ENCODE measurements around the gene CKMT2. TPM values are rescaled to one million over a fixed set of nuclear protein-coding genes. Genes with fewer than 3 reads are reported as not detected.

CKMT2 gene
- total RNA-seq, 1 donor from 2014 or later: 0.81 TPM

GRCh38 chr5:81245871-81246235 lies 12.7 kb downstream of the CKMT2 start:
- no peak overlapping the region for H3K27ac Mint-ChIP-seq (ENCODE audit: unreplicated experiment)
- no peak overlapping the region for H3K4me3 Mint-ChIP-seq (ENCODE audit: unreplicated experiment)
- peaks cover 4% of the 10 kb centered on the region for H3K9me3 Mint-ChIP-seq (ENCODE audit: unreplicated experiment)
- H3K27me3 Mint-ChIP-seq (ENCODE audit: unreplicated experiment): peaks cover 6% of the 10 kb centered on the region
- no peak for DNase-seq
- peaks cover 12% of the 10 kb centered on the region for H3K36me3 Mint-ChIP-seq (ENCODE audit: unreplicated experiment)
- peaks cover 28% of the 10 kb centered on the region for H3K4me1 Mint-ChIP-seq (ENCODE audit: low read depth, unreplicated experiment)
- TF ChIP-seq CTCF (IDR thresholded peaks at IDR 0.05; ENCODE audit: partially characterized antibody, unreplicated experiment): no peak

GRCh38 chr5:81246697-81247096 lies 13.6 kb downstream of the CKMT2 start:
- H3K36me3 Mint-ChIP-seq (ENCODE audit: unreplicated experiment): peaks cover 14% of the 10 kb centered on the region
- DNase-seq: no peak
- H3K4me3 Mint-ChIP-seq (ENCODE audit: unreplicated experiment): no peak overlapping the region
- peaks cover 6% of the 10 kb centered on the region for H3K27me3 Mint-ChIP-seq (ENCODE audit: unreplicated experiment)
- TF ChIP-seq CTCF (IDR thresholded peaks at IDR 0.05; ENCODE audit: partially characterized antibody, unreplicated experiment): no peak
- peaks cover 28% of the 10 kb centered on the region for H3K4me1 Mint-ChIP-seq (ENCODE audit: low read depth, unreplicated experiment)
- H3K27ac Mint-ChIP-seq (ENCODE audit: unreplicated experiment): no peak overlapping the region
- peaks cover 4% of the 10 kb centered on the region for H3K9me3 Mint-ChIP-seq (ENCODE audit: unreplicated experiment)

GRCh38 chr5:81247441-81247972 lies 14.4 kb downstream of the CKMT2 start:
- TF ChIP-seq CTCF (IDR thresholded peaks at IDR 0.05; ENCODE audit: partially characterized antibody, unreplicated experiment): no peak
- DNase-seq: no peak

GRCh38 chr5:81249240-81249639 lies 16.1 kb downstream of the CKMT2 start:
- H3K27ac Mint-ChIP-seq (ENCODE audit: unreplicated experiment): no peak overlapping the region
- no peak for DNase-seq
- H3K9me3 Mint-ChIP-seq (ENCODE audit: unreplicated experiment): peaks cover 4% of the 10 kb centered on the region
- H3K4me1 Mint-ChIP-seq (ENCODE audit: low read depth, unreplicated experiment): peaks cover 23% of the 10 kb centered on the region
- H3K4me3 Mint-ChIP-seq (ENCODE audit: unreplicated experiment): no peak overlapping the region
- H3K27me3 Mint-ChIP-seq (ENCODE audit: unreplicated experiment): peaks cover 7% of the 10 kb centered on the region
- TF ChIP-seq CTCF (IDR thresholded peaks at IDR 0.05; ENCODE audit: partially characterized antibody, unreplicated experiment): no peak
- peaks cover 14% of the 10 kb centered on the region for H3K36me3 Mint-ChIP-seq (ENCODE audit: unreplicated experiment)

More at GRCh38 chr5:81247441-81247972, 14.4 kb downstream of the CKMT2 start:
- Mint-ChIP-seq H3K27me3 (ENCODE audit: unreplicated experiment) (peaks cover 6% of the 10 kb centered on the region), H3K4me3 (ENCODE audit: unreplicated experiment) (no peak overlapping the region), H3K4me1 (ENCODE audit: low read depth, unreplicated experiment) (peaks cover 28% of the 10 kb centered on the region), H3K36me3 (ENCODE audit: unreplicated experiment) (peaks cover 14% of the 10 kb centered on the region), H3K9me3 (ENCODE audit: unreplicated experiment) (peaks cover 4% of the 10 kb centered on the region), H3K27ac (ENCODE audit: unreplicated experiment) (no peak overlapping the region)

GRCh38 chr5:81250004-81250403 lies 16.9 kb downstream of the CKMT2 start:
- H3K9me3 Mint-ChIP-seq (ENCODE audit: unreplicated experiment): peaks cover 4% of the 10 kb centered on the region
- H3K36me3 Mint-ChIP-seq (ENCODE audit: unreplicated experiment): peaks cover 14% of the 10 kb centered on the region
- H3K4me1 Mint-ChIP-seq (ENCODE audit: low read depth, unreplicated experiment): peaks cover 26% of the 10 kb centered on the region
- TF ChIP-seq CTCF (IDR thresholded peaks at IDR 0.05; ENCODE audit: partially characterized antibody, unreplicated experiment): no peak
- no peak overlapping the region for H3K27ac Mint-ChIP-seq (ENCODE audit: unreplicated experiment)
- no peak for DNase-seq
- peaks cover 6% of the 10 kb centered on the region for H3K27me3 Mint-ChIP-seq (ENCODE audit: unreplicated experiment)
- no peak overlapping the region for H3K4me3 Mint-ChIP-seq (ENCODE audit: unreplicated experiment)
